HG02852 (cell line): ENCODE results near the gene PCNX3.

Source experiments
- ATAC-seq: cut with Tn5 transposase; IDR thresholded peaks from one replicate; pipeline ENCODE4 v1.9.1; 2021; ENCODE audit warnings: mild to moderate bottlenecking, moderate library complexity; ENCODE audit not compliant: unreplicated experiment

The PCNX3 gene

GRCh38 chr11:65596520-65596919 lies 19.1 kb upstream of the PCNX3 start:
- ATAC-seq = no peak

GRCh38 chr11:65598258-65598699 lies 17.3 kb upstream of the PCNX3 start:
- no peak for ATAC-seq

GRCh38 chr11:65599216-65599954 lies 16.2 kb upstream of the PCNX3 start:
- ATAC-seq = no peak

GRCh38 chr11:65599955-65600246 lies 15.7 kb upstream of the PCNX3 start:
- ATAC-seq = no peak

GRCh38 chr11:65604258-65604657 lies 11.3 kb upstream of the PCNX3 start:
- ATAC-seq = no peak

GRCh38 chr11:65606876-65607613 lies 8.5 kb upstream of the PCNX3 start:
- ATAC-seq = no peak

- no peak for ATAC-seq
Measured at GRCh38 chr11:65607614-65608426, 7.8 kb upstream of the PCNX3 start.

- ATAC-seq = no peak
Measured at GRCh38 chr11:65609229-65609628, 6.3 kb upstream of the PCNX3 start.

GRCh38 chr11:65609665-65610064 lies 5.9 kb upstream of the PCNX3 start:
- no peak for ATAC-seq

GRCh38 chr11:65610404-65610803 lies 5.2 kb upstream of the PCNX3 start:
- ATAC-seq = no peak

- no peak for ATAC-seq
Measured at GRCh38 chr11:65611028-65611757, 4.4 kb upstream of the PCNX3 start.

GRCh38 chr11:65611758-65612603 lies 3.6 kb upstream of the PCNX3 start:
- ATAC-seq = no peak

GRCh38 chr11:65612691-65613090 lies 2.9 kb upstream of the PCNX3 start:
- ATAC-seq = no peak

GRCh38 chr11:65613091-65613928 lies 2.3 kb upstream of the PCNX3 start:
- no peak for ATAC-seq

- peak; percentile 0 for ATAC-seq
Measured at GRCh38 chr11:65615950-65616574, 486 bp downstream of the PCNX3 start.

GRCh38 chr11:65616575-65617001 lies 1.0 kb downstream of the PCNX3 start:
- ATAC-seq = no peak

GRCh38 chr11:65617136-65617850 lies 1.7 kb downstream of the PCNX3 start:
- ATAC-seq = no peak
